HG03558 (cell line): Measurements from ENCODE around the gene FCHO1.
"Not testable (repeated sequence)": the region's sequence is repeated elsewhere in the genome, so short reads cannot be mapped to it uniquely, and the experiment has no call there.

Experiments used
- ATAC-seq: cut with Tn5 transposase; IDR thresholded peaks from one replicate; pipeline ENCODE4 v1.9.1; 2021; ENCODE audit warnings: moderate number of reproducible peaks; ENCODE audit not compliant: unreplicated experiment; ENCODE audit errors: extremely low read depth

Gene FCHO1

GRCh38 chr19:17787274-17787913, 36.1 kb downstream of the FCHO1 start:
- no peak for ATAC-seq

- no peak for ATAC-seq
These were observed 37.4 kb downstream of the FCHO1 start for GRCh38 chr19:17788632-17789031.

GRCh38 chr19:17790059-17790780, 38.9 kb downstream of the FCHO1 start:
- ATAC-seq: no peak

- ATAC-seq: no peak
These were observed 43.1 kb downstream of the FCHO1 start for GRCh38 chr19:17794412-17794730.

GRCh38 chr19:17794731-17795494, 43.6 kb downstream of the FCHO1 start, which contains the start of gene B3GNT3:
Gene B3GNT3, plus strand, starts transcription at chr19:17795138. Its CDS starts 12,670 bp downstream, at chr19:17807808.
- no peak for ATAC-seq

GRCh38 chr19:17795495-17795856, 44.2 kb downstream of the FCHO1 start:
- ATAC-seq: no peak

- no peak for ATAC-seq
These were observed 44.9 kb downstream of the FCHO1 start for GRCh38 chr19:17796013-17796837.

- ATAC-seq: no peak
These were observed 45.7 kb downstream of the FCHO1 start for GRCh38 chr19:17796838-17797423.

GRCh38 chr19:17797424-17798201, 46.3 kb downstream of the FCHO1 start:
- ATAC-seq: no peak

- ATAC-seq: not testable (repeated sequence)
These were observed 47.3 kb downstream of the FCHO1 start for GRCh38 chr19:17798599-17798998.

GRCh38 chr19:17802137-17802858, 51.0 kb downstream of the FCHO1 start:
- no peak for ATAC-seq

- no peak for ATAC-seq
These were observed 52.1 kb downstream of the FCHO1 start for GRCh38 chr19:17803264-17803896.

- ATAC-seq: no peak
These were observed 54.1 kb downstream of the FCHO1 start for GRCh38 chr19:17805427-17805826.

GRCh38 chr19:17806945-17807344, 55.7 kb downstream of the FCHO1 start:
- ATAC-seq: no peak

GRCh38 chr19:17807731-17808316, 56.5 kb downstream of the FCHO1 start:
- ATAC-seq: no peak

GRCh38 chr19:17811103-17811502, 59.8 kb downstream of the FCHO1 start:
- ATAC-seq: no peak

GRCh38 chr19:17811681-17812080, 60.4 kb downstream of the FCHO1 start:
- ATAC-seq: no peak

- ATAC-seq: no peak
These were observed 60.8 kb downstream of the FCHO1 start for GRCh38 chr19:17812099-17812498.
